Astrocyte of the spinal cord (primary cell): ENCODE results near the gene GLB1L2.

Experiments
- DNase-seq: peaks from one replicate; pipeline ENCODE4 v3.0.0; 2011; ENCODE audit warnings: low read depth, low spot score
- H3K4me3 ChIP-seq: 2 replicates; pipeline ENCODE4 v1.5.1; 2011; ENCODE audit warnings: low read depth, mild to moderate bottlenecking, low read length, moderate library complexity
- CTCF ChIP-seq: IDR thresholded peaks from 2 replicates; pipeline ENCODE4 v1.5.1; 2012; ENCODE audit warnings: low read depth, mild to moderate bottlenecking, low read length, inconsistent platforms
- in situ Hi-C: cut with HindIII; loops from 2 replicates; pipeline ENCODE4 v1.10.0; 2017; ENCODE audit warnings: low sequenced_read_pairs

GLB1L2 gene

GRCh38 chr11:134363592-134363991 is 31.8 kb downstream of the GLB1L2 start:
- no peak for DNase-seq

GRCh38 chr11:134364261-134364660 is 32.5 kb downstream of the GLB1L2 start:
- no peak for DNase-seq
- in situ Hi-C loops = no loop called here
- no peak for TF ChIP-seq CTCF

More at GRCh38 chr11:134363592-134363991, 31.8 kb downstream of the GLB1L2 start:
- TF ChIP-seq CTCF = no peak
- in situ Hi-C loops = no loop called here
- H3K4me3 ChIP-seq = no peak overlapping the region

GRCh38 chr11:134365011-134365925 is 33.5 kb downstream of the GLB1L2 start:
- in situ Hi-C loops = no loop called here
- no peak for TF ChIP-seq CTCF
- no peak for DNase-seq
- no peak overlapping the region for H3K4me3 ChIP-seq

More at GRCh38 chr11:134364261-134364660, 32.5 kb downstream of the GLB1L2 start:
- H3K4me3 ChIP-seq = no peak overlapping the region

- in situ Hi-C loops = no loop called here
- no peak for DNase-seq
- no peak overlapping the region for H3K4me3 ChIP-seq
- TF ChIP-seq CTCF = no peak
Measured at GRCh38 chr11:134366254-134366653, 34.5 kb downstream of the GLB1L2 start.

- no peak for DNase-seq
- in situ Hi-C loops = no loop called here
- no peak for TF ChIP-seq CTCF
- no peak overlapping the region for H3K4me3 ChIP-seq
Measured at GRCh38 chr11:134367781-134368180, 36.0 kb downstream of the GLB1L2 start.

GRCh38 chr11:134369656-134370525 is 38.1 kb downstream of the GLB1L2 start:
- no peak for DNase-seq
- no peak for TF ChIP-seq CTCF
- in situ Hi-C loops = no loop called here
- no peak overlapping the region for H3K4me3 ChIP-seq
